ENCODE results near the gene PGAM1.
"Not testable (repeated sequence)": the region's sequence is repeated elsewhere in the genome, so short reads cannot be mapped to it uniquely, and the experiment has no call there.

The PGAM1 gene

GRCh38 chr10:97407952-97408248 lies 18.1 kb upstream of the PGAM1 start:
- DNase-seq (ENCODE audit: low read depth in 2 of 2): no peak

GRCh38 chr10:97408496-97408992 lies 17.4 kb upstream of the PGAM1 start:
- no peak for DNase-seq (ENCODE audit: low read depth in 2 of 2)

DNA sequence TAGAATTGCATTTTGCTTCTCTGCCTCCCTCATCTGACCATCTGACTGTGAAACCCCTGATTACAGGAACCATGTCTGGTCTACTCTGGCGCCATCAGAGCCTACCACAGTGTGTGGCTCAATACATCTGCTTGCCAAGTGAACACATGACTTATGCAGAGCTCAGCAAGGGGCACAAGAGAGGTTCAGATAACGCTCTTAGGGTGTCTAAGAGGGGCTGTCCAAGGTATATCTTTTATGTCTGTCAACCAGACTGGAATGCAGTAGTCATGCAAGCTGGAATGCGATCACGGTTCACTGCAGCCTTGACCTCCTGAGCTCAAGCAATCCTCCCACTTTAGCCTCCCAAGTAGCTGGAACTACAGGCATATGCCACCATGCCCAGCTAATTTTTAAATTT lies 14.6 kb upstream of the PGAM1 start:
- DNase-seq (ENCODE audit: low read depth in 2 of 2): no peak

DNA sequence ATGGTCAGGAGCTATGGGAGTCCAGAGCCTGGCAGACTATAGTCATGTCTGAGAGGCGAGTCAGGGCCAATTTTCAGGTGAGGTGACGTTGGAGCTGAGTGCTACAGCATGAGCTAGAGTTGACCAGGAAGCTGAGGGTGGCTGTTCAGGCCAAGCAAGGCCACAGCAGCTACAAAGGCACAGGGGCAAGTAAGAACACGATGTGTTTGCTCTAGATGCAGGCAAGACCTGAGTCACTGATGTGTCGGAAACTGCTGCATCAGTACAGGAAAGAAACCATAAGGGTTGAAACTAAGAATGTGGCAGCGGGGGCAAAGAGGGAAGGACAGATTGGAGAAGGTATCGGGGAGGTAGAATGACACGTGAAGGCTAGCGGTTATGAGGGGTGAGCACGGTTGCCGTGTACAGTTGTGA lies 13.1 kb upstream of the PGAM1 start:
- DNase-seq (ENCODE audit: low read depth in 2 of 2): no peak

GRCh38 chr10:97416565-97416964 lies 9.4 kb upstream of the PGAM1 start:
- DNase-seq (ENCODE audit: low read depth in 2 of 2): no peak

GRCh38 chr10:97423757-97424098 lies 2.3 kb upstream of the PGAM1 start:
- DNase-seq (ENCODE audit: low read depth in 2 of 2): not testable (repeated sequence)

GRCh38 chr10:97426776-97427570 lies 982 bp downstream of the PGAM1 start:
- no peak for DNase-seq (ENCODE audit: low read depth in 2 of 2)

GRCh38 chr10:97427571-97428179 lies 1.7 kb downstream of the PGAM1 start:
- no peak for DNase-seq (ENCODE audit: low read depth in 2 of 2)

- no peak for DNase-seq (ENCODE audit: low read depth in 2 of 2)
Observed at GRCh38 chr10:97428572-97428981, 2.6 kb downstream of the PGAM1 start.

- DNase-seq (ENCODE audit: low read depth in 2 of 2): no peak
Observed at GRCh38 chr10:97434055-97434454, 8.1 kb downstream of the PGAM1 start.

DNA sequence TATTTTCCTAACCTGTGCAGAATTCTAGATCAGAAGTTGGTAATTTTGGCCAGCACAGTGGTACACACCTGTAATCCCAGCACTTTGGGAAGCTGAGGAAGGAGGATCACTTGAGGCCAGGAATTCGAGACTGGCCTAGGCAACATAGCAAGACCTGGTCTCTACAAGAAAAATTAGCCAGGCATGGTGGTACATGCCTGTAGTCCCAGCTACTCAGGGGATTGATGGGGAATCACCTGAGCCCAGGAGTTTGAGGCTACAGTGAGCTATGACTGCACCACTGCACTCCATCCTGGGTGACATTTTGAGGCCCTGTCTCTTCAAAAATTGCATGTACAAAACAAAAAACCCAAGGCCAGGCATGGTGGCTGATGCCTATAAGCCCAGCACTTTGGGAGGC lies 8.6 kb downstream of the PGAM1 start:
- DNase-seq (ENCODE audit: low read depth in 2 of 2): no peak

DNA sequence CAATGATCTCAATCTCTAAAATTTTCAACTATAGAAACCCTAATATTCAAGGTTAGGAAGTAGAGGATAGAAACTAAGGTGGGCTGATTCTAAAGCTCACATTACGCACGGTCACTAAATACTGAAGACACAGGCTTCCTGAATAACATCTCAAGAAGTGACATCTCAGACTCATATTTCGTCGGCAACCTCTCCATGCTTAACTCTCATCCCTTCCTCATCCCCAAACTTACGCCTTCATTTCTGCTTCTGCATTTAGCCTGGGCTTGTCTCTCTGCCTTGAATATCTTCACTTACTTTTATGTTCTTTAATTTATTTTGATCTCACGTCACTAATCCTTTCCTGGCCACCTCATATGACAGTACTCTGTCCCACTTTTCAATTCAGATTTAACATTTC lies 9.2 kb downstream of the PGAM1 start:
- no peak for DNase-seq (ENCODE audit: low read depth in 2 of 2)

DNA sequence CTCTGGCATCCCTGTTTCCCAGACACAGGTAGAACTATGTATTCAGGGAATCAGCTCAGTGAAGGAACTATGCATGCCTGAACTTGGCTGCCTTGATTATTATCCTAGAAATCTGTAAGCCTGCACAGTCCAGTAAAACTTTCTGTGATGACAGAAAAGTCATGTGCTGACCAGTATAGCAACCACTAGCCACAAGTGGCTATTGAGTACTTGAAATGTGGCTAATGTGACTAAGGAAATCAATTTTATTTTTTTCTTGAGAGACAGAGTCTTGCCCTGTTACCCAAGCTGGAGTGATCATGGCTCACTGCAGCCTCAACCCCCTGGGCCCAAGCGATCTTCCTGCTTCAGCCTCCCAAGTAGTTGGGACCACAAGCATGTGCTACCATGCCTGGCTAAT lies 16.3 kb downstream of the PGAM1 start:
- no peak for DNase-seq (ENCODE audit: low read depth in 2 of 2)

DNA sequence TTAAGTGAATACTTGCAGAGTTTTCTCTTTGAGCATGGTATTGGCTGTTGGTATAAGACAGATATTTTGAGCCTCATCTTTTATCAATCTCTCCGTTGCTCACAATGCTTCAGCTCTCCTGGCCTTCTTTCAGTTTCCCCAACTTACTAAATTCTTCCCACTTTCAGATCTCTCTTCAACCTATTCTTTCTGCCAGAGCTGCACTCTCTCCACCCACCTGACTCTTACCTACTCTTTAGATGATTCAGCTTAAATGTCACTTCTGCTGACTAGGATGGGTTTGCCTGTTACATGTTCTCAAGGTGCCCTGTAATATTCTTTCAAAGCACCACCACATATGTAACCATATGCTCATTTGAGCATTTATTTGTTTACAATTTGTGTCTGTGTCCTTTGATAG lies 18.2 kb downstream of the PGAM1 start:
- DNase-seq (ENCODE audit: low read depth in 2 of 2): no peak

DNA sequence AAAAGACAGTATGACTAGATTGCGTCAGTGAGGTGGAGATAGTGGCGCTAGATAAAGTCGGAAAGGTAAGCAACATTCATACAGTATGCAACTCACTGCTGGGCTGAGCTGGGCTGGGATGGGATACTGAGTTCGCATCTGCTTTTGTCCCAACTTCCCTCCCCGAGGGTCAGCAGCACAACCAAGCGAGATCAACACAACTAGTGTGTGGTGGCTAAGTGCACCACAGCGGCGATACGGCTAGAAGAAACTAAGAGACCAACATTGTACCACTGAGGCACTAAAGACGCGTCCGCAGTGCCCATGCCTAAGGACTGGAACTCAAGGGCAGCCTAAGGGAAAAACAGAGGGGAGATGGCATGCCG lies 19.3 kb downstream of the PGAM1 start:
- DNase-seq (ENCODE audit: low read depth in 2 of 2): no peak

DNA sequence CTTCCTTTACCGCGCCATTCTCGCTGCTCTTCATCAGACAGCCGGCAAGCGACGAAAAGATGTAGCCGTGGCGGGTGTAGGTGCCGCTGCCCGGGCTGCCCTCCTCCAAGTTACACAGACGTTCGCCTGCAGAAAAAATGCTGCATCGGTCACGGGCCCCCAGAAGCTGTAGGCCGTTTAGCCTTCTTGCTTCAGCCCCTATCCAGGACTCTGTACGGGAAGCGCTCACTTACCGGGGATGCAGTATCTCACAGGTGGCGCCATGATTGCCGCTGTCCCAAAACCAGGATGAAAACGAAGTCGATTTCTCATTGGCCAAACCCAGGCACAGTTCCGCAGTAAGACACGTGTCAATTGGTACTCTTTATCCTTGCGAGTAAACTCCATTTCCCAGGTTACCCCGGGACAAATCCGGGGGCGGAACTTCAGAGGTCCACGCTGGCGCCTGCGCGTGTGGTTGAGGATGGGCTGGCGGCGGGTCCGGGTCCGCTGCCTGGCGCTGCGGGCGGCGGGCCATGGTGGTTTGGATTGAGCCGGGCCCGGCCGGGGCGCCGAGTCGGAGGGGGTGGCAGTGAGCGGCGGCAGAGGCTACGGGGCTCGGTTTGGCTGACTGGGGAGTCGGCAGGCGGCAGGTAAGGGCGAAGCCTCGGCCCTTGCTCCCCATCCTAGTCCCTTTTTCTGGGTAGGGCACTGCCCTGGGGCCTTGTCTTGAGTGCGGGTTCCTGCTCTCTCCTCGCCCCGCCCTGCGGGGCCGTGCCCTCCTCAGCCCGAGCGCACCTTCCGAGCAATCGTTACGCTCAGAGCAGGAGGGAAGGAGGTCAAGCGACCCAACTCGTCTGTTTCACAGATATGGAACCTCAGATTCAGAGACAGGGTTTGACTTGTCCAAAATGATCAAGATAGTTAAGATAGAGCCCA lies 20.0 kb downstream of the PGAM1 start, which contains the start of the genes EXOSC1 and ZDHHC16:
EXOSC1 (minus strand) TSS at position 285 of the 918 bp plus-strand sequence; CDS start at position 264, 21 bp downstream.
ZDHHC16 (plus strand) TSS at position 454 of the 918 bp plus-strand sequence. CDS start 5,501 bp downstream, outside the sequence.
- peak; percentile 87 for DNase-seq (ENCODE audit: low read depth in 2 of 2)

DNA sequence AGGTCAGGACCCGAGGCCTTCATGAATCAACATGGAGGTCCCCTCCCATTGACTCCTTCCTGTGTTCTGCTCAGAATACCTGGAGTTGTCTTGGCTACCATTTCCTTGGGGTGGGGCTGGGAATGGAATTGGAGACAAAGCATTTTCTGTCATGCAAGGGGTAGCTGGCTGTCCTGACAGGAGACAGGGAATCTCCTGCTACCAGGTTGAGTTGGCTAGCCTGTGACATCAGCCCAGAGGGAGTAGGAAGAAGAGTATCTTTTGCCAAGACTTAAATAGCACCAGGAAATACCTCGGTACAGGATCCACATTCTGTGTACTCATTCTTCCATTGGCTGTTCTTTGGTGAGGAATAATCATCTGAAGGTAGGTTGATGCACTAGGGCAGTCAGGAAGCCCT lies 24.8 kb downstream of the PGAM1 start:
- DNase-seq (ENCODE audit: low read depth in 2 of 2): no peak

DNA sequence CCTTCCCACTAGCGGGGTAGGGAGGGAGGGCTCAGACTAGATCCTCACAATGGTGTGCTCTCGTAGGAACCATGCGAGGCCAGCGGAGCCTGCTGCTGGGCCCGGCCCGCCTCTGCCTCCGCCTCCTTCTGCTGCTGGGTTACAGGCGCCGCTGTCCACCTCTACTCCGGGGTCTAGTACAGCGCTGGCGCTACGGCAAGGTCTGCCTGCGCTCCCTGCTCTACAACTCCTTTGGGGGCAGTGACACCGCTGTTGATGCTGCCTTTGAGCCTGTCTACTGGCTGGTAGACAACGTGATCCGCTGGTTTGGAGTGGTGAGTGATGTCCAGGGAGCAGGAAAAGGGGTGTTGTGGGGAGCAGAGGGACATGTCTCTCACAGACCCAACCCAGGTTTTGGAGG lies 25.6 kb downstream of the PGAM1 start:
- no peak for DNase-seq (ENCODE audit: low read depth in 2 of 2)

- DNase-seq (ENCODE audit: low read depth in 2 of 2): no peak
Observed at GRCh38 chr10:97452352-97452751, 26.4 kb downstream of the PGAM1 start.

- DNase-seq (ENCODE audit: low read depth in 2 of 2): no peak
Observed at GRCh38 chr10:97454330-97455036, 28.5 kb downstream of the PGAM1 start.

- no peak for DNase-seq (ENCODE audit: low read depth in 2 of 2)
Observed at GRCh38 chr10:97456034-97456685, 30.2 kb downstream of the PGAM1 start.
